Psoas muscle (tissue), 8 donors: ENCODE data around the gene WNT5B. TPM values are rescaled to one million over a fixed set of nuclear protein-coding genes. Genes with fewer than 3 reads are reported as not detected.

Source experiments
- ATAC-seq, 4 donors: fragments of 200-7000 bp; cut with Tn5 transposase; one replicate each; pipeline ENCODE4 v1.9.1; 2020; ENCODE audit warnings: moderate library complexity in 3 of 4, mild to moderate bottlenecking in 2 of 4
- DNase-seq, 2 donors: peaks; one replicate each; pipeline ENCODE4 v3.0.0-alpha.2; 2020
- H3K27ac ChIP-seq: fragments of 200-600 bp; one replicate; pipeline ENCODE4 v1.8.0; 2022
- H3K27me3 ChIP-seq, 3 donors: fragments of 200-600 bp in 1 of 3; one replicate each; pipeline versions ENCODE4 v1.6.1 to v1.8.0; 2013 to 2022; ENCODE audit warnings: low read length in 2 of 3, mild to moderate bottlenecking in 2 of 3, moderate library complexity in 1 of 3; ENCODE audit not compliant: insufficient read depth in 3 of 3
- H3K36me3 ChIP-seq, 2 donors: fragments of 200-600 bp in 1 of 2; one replicate each; pipeline versions ENCODE4 v1.6.1 to v1.8.0; 2013 to 2022; ENCODE audit warnings: low read depth in 1 of 2, mild to moderate bottlenecking in 1 of 2, moderate library complexity in 1 of 2; ENCODE audit not compliant: insufficient read depth in 1 of 2
- H3K4me1 ChIP-seq: fragments of 200-600 bp; one replicate; pipeline ENCODE4 v1.8.0; 2022
- H3K4me3 ChIP-seq: fragments of 200-600 bp; one replicate; pipeline ENCODE4 v1.8.0; 2022; ENCODE audit warnings: mild to moderate bottlenecking
- H3K9me3 ChIP-seq: fragments of 200-600 bp; one replicate; pipeline ENCODE4 v1.8.0; 2022
- CTCF ChIP-seq: fragments of 200-600 bp; IDR thresholded peaks from one replicate; pipeline ENCODE4 v1.8.0; 2022; ENCODE audit warnings: antibody characterized with exemption
- WGBS, 3 donors: extraction: QIAGEN DNeasy Blood & Tissue Kit; methylation state at CpG; one replicate each; pipeline versions ENCODE4 v1.1.6 to v1.1.7; 2013; 5-methylcytosine and 5-hydroxymethylcytosine counted together
- intact Hi-C, 2 donors: fragments of 100-400 bp; cut with DNase I; formaldehyde crosslinking; loops; one replicate each; pipeline versions ENCODE4 v1.11.0 to v1.14.2; 2022
- polyA plus RNA-seq, 3 donors: library from polyadenylated mRNA; stranded (reverse); fragments of 200-250 nt; gene quantifications; one replicate each; pipeline ENCODE4 v1.2.3, GENCODE V29; 2013
- total RNA-seq, 4 donors: library from RNA; stranded (reverse); fragmentation: NEBNext Ultra II Directional in 2 of 4; extraction: Animal tissue kit (Norgen Biotek cat#: 25700) in 2 of 4; gene quantifications; one replicate each; pipeline versions ENCODE4 v1.2.1 to v1.2.4, GENCODE V29; 2021 to 2023
- donor health status: healthy with polysubstance abuse.
- donor health status: DM: no; HTN: no; CAD: no; lungs with moderate emphysema.
- donor health status: Bipolar disorder and iron deficiency.
- donor health status: healthy.
- donor health status: DM: yes; HTN: yes; CAD: no.
- donor health status: DM: no; HTN: no; CAD: no.
- donor health status: DM: no; HTN: no; CAD: no.
- donor health status: DM: yes; HTN: yes; CAD: no.

The WNT5B gene
- total and polyA plus RNA-seq, 7 donors: 0.43 to 4.8 (median 0.80) TPM

- Histone ChIP-seq H3K27me3 (no peaks in the 10 kb centered on the region), H3K4me3 (no peak overlapping the region), H3K27ac (no peak overlapping the region), H3K9me3 (no peaks in the 10 kb centered on the region), H3K36me3 (no peaks in the 10 kb centered on the region), H3K4me1 (peaks cover 9% of the 10 kb centered on the region)
- ATAC-seq: no peak
- intact Hi-C loops: no loop called here
- DNase-seq: no peak
- 66 to 76% (median 72%) methylated on average over 18 of the region's 18 CpGs for whole genome bisulfite sequencing, 3 donors
- no peak for TF ChIP-seq CTCF
Measured at GRCh38 chr12:1640328-1641234, 11.6 kb downstream of the WNT5B start.

GRCh38 chr12:1642513-1642912 is 13.5 kb downstream of the WNT5B start:
- intact Hi-C loops: no loop called here
- ATAC-seq: no peak

DNA sequence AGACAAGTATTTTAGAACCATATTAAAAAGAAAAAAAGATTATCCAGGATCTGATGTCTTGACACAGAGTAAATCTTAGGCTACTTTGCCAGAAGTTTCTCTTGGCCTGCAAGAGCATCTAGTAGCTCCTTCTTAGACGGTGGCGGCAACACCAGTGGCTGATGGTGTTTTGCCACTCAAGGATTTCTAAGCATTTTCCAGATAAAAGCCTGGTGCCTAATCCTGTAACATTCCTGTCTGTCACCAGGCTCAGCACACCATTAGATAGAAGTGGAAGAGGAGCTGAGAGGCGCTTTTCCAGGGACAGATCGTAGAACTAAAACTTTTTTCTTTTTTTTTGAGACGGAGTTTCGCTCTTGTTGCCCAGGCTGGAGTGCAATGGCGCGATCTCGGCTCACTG is 14.0 kb downstream of the WNT5B start:
- peaks cover 9% of the 10 kb centered on the region for H3K4me1 ChIP-seq
- no peak for ATAC-seq
- WGBS, 3 donors: 91 to 94% (median 92%) methylated on average over 9 of the region's 9 CpGs

More at GRCh38 chr12:1642513-1642912, 13.5 kb downstream of the WNT5B start:
- H3K27me3 ChIP-seq: no peaks in the 10 kb centered on the region
- H3K9me3 ChIP-seq: no peaks in the 10 kb centered on the region
- H3K4me3 ChIP-seq: no peak overlapping the region
- H3K4me1 ChIP-seq: peaks cover 9% of the 10 kb centered on the region
- 83 to 88% (median 85%) methylated on average over 7 of the region's 7 CpGs for WGBS, 3 donors
- no peak overlapping the region for H3K27ac ChIP-seq
- no peaks in the 10 kb centered on the region for H3K36me3 ChIP-seq
- DNase-seq: no peak
- no peak for TF ChIP-seq CTCF

DNA sequence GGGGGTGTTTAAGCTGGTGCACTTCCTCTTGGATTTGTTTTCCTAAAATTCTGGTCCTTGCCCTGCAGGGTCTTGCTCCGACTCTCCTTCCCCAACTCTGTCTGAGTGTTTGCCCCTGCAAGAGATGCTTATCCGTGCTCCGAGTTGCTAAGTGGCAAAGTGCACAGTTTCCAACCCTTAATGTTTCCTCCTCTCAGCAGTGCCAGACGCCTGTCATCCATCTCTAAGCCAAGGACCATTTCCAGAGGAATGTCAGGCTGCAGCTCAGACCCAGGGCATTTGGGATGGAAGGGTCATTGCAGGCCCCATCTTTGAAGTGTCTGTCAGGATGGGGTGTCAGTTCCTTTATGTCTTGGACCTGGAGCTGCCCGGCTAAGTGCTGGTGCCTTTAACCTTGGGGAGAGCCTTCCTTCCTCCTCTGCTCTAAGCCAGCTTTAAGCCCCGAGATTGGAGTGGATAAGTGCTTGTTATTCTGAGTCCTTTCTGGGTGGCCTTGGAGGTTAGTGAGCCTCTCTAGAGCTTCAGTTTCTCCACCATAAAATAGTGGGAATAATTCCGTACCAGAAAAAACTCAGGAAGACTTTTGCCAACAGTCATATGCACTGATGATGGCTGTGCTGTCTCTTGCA is 15.0 kb downstream of the WNT5B start:
- intact Hi-C loops: no loop called here
- Histone ChIP-seq H3K4me3 (no peak overlapping the region), H3K27ac (no peak overlapping the region), H3K36me3 (no peaks in the 10 kb centered on the region), H3K9me3 (no peaks in the 10 kb centered on the region), H3K4me1 (peaks cover 9% of the 10 kb centered on the region), H3K27me3 (peaks cover 0 to 2% (median 0%) of the 10 kb centered on the region in 3 donors)
- ATAC-seq: no peak
- TF ChIP-seq CTCF: no peak
- 51 to 56% (median 56%) methylated on average over 7 of the region's 7 CpGs for WGBS, 3 donors
- no peak for DNase-seq

More for the DNA sequence above, 14.0 kb downstream of the WNT5B start:
- no peak overlapping the region for H3K4me3 ChIP-seq
- no peaks in the 10 kb centered on the region for H3K36me3 ChIP-seq
- no peak for DNase-seq
- no peaks in the 10 kb centered on the region for H3K27me3 ChIP-seq
- intact Hi-C loops: no loop called here
- no peak overlapping the region for H3K27ac ChIP-seq
- TF ChIP-seq CTCF: no peak
- H3K9me3 ChIP-seq: no peaks in the 10 kb centered on the region
